ENCODE measurements around the gene RNASET2. TPM values are rescaled to one million over a fixed set of nuclear protein-coding genes. Genes with fewer than 3 reads are reported as not detected.
A peak's percentile ranks its signal among the peaks of the same experiment; 100 is the strongest.

RNASET2 gene
- total RNA-seq, 1 donor from 2014 or later = 139 TPM

- no peak for DNase-seq (ENCODE audit: low read depth)
- H3K4me3 ChIP-seq (ENCODE audit: low read depth, low read length) = peak overlapping the region; percentile 65
- no peaks in the 10 kb centered on the region for H3K36me3 ChIP-seq (ENCODE audit: control insufficient read depth, insufficient read depth, low read length)
- H3K27me3 ChIP-seq (ENCODE audit: control insufficient read depth, insufficient read depth, low read length) = no peaks in the 10 kb centered on the region
- peak; percentile 5 for TF ChIP-seq CTCF (IDR thresholded peaks at IDR 0.05; ENCODE audit: insufficient read depth, low read length, poor library complexity, severe bottlenecking)
Measured at GRCh38 chr6:166957087-166957804, 896 bp upstream of the RNASET2 start.

- Histone ChIP-seq H3K27me3 (ENCODE audit: control insufficient read depth, insufficient read depth, low read length) (no peaks in the 10 kb centered on the region), H3K4me3 (ENCODE audit: low read depth, low read length) (peak overlapping the region; percentile 65), H3K36me3 (ENCODE audit: control insufficient read depth, insufficient read depth, low read length) (no peaks in the 10 kb centered on the region)
- TF ChIP-seq CTCF (IDR thresholded peaks at IDR 0.05; ENCODE audit: insufficient read depth, low read length, poor library complexity, severe bottlenecking) = no peak
- no peak for DNase-seq (ENCODE audit: low read depth)
Measured at GRCh38 chr6:166955865-166956443, 396 bp downstream of the RNASET2 start.

GRCh38 chr6:166955121-166955864 is 1.1 kb downstream of the RNASET2 start:
- TF ChIP-seq CTCF (IDR thresholded peaks at IDR 0.05; ENCODE audit: insufficient read depth, low read length, poor library complexity, severe bottlenecking) = no peak

GRCh38 chr6:166954118-166954713 is 2.1 kb downstream of the RNASET2 start:
- Histone ChIP-seq H3K36me3 (ENCODE audit: control insufficient read depth, insufficient read depth, low read length) (no peaks in the 10 kb centered on the region), H3K27me3 (ENCODE audit: control insufficient read depth, insufficient read depth, low read length) (no peaks in the 10 kb centered on the region), H3K4me3 (ENCODE audit: low read depth, low read length) (no peak overlapping the region)
- TF ChIP-seq CTCF (IDR thresholded peaks at IDR 0.05; ENCODE audit: insufficient read depth, low read length, poor library complexity, severe bottlenecking) = no peak
- DNase-seq (ENCODE audit: low read depth) = no peak

More at GRCh38 chr6:166955121-166955864, 1.1 kb downstream of the RNASET2 start:
- H3K27me3 ChIP-seq (ENCODE audit: control insufficient read depth, insufficient read depth, low read length) = no peaks in the 10 kb centered on the region
- no peak for DNase-seq (ENCODE audit: low read depth)
- peak overlapping the region; percentile 65 for H3K4me3 ChIP-seq (ENCODE audit: low read depth, low read length)
- no peaks in the 10 kb centered on the region for H3K36me3 ChIP-seq (ENCODE audit: control insufficient read depth, insufficient read depth, low read length)

- H3K36me3 ChIP-seq (ENCODE audit: control insufficient read depth, insufficient read depth, low read length) = no peaks in the 10 kb centered on the region
Measured at GRCh38 chr6:166952567-166953486, 3.5 kb downstream of the RNASET2 start.

More at GRCh38 chr6:166952567-166953486, 3.5 kb downstream of the RNASET2 start:
- Histone ChIP-seq H3K4me3 (ENCODE audit: low read depth, low read length) (no peak overlapping the region), H3K27me3 (ENCODE audit: control insufficient read depth, insufficient read depth, low read length) (no peaks in the 10 kb centered on the region)
- TF ChIP-seq CTCF (IDR thresholded peaks at IDR 0.05; ENCODE audit: insufficient read depth, low read length, poor library complexity, severe bottlenecking) = no peak
- DNase-seq (ENCODE audit: low read depth) = no peak
